ENCODE results near the gene KDM8.
A peak's percentile ranks its signal among the peaks of the same experiment; 100 is the strongest.

KDM8 gene

DNA sequence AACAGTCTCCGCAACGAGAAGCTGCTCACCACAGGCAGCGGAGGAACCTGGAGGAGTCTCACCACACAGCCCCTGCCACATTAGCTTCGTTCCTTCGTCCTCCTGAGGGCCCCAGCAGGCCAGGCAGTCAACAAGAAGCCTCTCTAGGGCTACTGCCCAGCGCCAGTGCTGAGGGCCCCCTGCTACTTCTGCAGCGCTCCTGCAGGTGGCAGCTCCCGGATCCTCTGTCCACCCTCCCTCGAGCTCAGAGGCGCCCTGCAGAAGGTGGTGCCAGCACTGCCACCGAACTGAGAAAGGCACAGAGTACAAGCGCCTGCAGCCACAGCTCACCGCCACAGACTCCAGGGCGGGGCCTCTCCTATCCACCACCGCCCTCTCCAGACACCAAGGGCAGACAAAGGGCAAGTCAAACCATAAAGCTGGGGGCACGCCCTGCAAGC lies 27.3 kb downstream of the KDM8 start:
- peak; percentile 15 for DNase-seq (ENCODE audit: low spot score)

- no peak for DNase-seq (ENCODE audit: low spot score)
Measured at GRCh38 chr16:27231692-27232060, 28.4 kb downstream of the KDM8 start.

- DNase-seq (ENCODE audit: low spot score), result no peak
Measured at GRCh38 chr16:27232061-27232900, 29.0 kb downstream of the KDM8 start.

- DNase-seq (ENCODE audit: low spot score), result no peak
Measured at GRCh38 chr16:27232901-27233625, 29.7 kb downstream of the KDM8 start.

- no peak for DNase-seq (ENCODE audit: low spot score)
Measured at GRCh38 chr16:27233731-27234130, 30.4 kb downstream of the KDM8 start.

DNA sequence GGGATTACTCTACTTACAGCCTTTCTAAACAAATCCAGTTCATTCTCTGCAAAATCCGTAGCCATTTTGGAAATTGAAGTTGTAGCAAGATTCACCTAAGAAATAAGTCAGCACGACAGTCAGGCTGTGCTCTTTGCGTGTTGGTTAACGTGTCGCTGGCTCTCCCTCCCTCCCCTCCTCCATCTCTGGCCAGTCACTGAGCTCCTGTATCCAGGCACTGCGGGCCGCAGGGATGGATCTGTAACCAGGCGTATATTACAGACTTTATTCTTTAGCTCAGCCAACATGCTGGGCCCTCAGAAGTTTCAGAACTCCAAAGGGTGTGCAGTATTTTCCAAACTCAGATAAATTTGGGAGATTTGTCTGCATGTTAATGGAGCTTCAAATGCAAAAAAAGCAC lies 30.8 kb downstream of the KDM8 start:
- no peak for DNase-seq (ENCODE audit: low spot score)

- DNase-seq (ENCODE audit: low spot score), result no peak
Measured at GRCh38 chr16:27234603-27235002, 31.3 kb downstream of the KDM8 start.

DNA sequence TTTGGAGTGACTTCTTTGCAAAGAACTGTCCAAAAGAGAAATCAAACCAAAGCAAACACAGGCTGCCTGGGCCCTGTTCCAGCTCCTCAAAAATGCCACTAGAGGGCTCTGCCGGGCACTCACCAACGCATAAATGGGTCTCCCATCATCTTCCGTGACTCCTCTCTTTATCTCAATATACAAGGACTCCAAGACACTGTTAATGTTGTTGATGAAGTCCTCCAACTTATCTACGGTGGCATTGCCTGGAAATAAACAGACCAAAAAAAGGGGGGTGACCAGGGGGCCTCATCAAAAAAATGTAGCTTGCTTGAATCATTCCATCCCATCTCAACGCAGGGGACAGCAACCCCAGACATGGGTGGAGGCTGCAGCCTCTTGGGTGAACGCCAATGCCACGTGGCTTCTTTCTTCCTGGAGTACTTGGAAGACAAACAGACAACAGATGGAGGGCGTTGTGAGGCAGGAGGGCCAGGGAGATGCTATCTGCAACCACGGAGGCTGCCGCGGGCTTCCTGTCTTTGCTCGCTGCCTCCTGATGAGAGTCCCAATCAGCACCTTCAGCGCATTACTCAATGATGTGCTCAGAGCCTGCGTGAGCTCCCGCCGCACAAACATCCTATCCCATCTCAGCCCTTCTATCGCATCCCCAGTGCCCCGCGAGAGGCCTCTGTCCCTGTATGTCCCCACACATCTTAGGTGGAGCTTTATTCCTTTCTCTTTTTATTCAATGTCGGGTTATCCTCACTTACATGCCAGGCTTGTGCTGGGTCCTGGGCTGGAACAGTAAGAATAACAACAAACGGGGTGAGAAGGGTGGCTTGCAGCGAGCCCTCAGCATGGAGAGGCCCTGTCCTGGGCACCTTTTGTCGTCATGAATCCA lies 32.0 kb downstream of the KDM8 start:
- peak; percentile 91 for DNase-seq (ENCODE audit: low spot score)

GRCh38 chr16:27235938-27236245 lies 32.6 kb downstream of the KDM8 start:
- DNase-seq (ENCODE audit: low spot score), result no peak

GRCh38 chr16:27236635-27237218 lies 33.4 kb downstream of the KDM8 start:
- DNase-seq (ENCODE audit: low spot score), result no peak

GRCh38 chr16:27237219-27238015 lies 34.1 kb downstream of the KDM8 start:
- DNase-seq (ENCODE audit: low spot score), result peak; percentile 16

DNA sequence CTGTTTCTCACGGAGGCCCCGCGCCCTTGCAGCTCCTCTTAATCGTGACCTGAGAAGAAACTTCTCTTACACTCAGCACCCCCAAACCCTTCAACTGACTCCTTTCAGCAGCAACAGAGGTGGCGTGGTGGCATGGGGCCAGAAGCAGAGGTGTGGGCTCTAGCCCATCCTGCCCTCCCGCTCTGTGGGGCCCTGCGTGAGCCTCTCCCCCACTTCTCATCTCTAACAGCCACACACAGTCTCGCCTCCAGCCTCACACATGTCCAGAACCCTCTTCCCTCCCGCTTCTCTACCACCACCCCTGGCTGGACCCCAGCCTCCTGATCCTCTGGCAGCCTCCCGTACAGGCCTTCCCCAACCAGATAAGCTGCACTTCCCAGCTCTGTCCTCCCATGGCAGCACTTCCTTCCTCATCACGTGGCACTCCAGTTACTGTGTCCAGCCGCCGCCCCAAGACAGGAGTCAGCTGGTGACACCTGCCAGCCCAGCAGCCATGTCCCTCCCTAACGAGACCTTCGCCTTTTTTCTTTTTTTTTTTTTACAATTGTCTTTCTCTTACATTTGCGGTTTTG lies 34.8 kb downstream of the KDM8 start:
- peak; percentile 56 for DNase-seq (ENCODE audit: low spot score)

DNA sequence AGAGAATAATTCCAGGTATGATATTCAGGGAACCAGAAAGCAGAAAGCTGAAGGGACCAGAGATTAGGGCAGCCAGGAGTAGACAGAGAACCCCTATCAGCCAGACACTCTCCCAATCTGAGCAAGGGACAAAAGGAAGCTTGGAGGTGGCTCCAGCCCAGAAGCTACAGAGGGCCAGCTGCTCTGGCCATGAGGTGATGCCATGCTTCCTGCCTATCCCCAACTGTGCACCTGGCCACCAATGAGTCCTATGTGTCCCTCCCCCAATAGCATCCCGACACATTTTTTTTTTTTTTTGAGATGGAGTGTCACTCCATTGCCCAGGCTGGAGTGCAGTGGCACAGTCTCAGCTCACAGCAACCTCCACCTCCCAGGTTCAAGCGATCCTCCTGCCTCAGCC lies 35.3 kb downstream of the KDM8 start:
- DNase-seq (ENCODE audit: low spot score), result no peak

DNA sequence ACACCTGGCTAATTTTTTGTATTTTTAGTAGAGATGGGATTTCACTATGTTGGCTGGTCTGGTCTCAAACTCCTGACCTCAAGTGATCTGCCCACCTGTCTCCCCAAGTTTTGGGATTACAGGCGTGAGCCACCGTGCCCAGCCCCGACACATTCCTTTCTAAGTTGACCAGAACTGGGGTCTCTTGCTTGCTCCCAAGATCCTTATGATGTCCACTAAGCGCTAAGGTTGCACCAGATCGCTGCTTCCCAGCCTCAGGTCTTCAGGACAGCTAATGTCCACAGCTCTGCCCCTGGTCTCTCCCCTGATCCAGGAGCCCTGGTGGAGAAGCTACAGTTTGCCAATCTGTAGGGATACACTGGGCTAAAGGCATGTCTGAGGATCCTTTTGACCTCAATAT lies 35.7 kb downstream of the KDM8 start:
- DNase-seq (ENCODE audit: low spot score), result no peak

- DNase-seq (ENCODE audit: low spot score), result no peak
Measured at GRCh38 chr16:27239906-27240655, 36.8 kb downstream of the KDM8 start.

DNA sequence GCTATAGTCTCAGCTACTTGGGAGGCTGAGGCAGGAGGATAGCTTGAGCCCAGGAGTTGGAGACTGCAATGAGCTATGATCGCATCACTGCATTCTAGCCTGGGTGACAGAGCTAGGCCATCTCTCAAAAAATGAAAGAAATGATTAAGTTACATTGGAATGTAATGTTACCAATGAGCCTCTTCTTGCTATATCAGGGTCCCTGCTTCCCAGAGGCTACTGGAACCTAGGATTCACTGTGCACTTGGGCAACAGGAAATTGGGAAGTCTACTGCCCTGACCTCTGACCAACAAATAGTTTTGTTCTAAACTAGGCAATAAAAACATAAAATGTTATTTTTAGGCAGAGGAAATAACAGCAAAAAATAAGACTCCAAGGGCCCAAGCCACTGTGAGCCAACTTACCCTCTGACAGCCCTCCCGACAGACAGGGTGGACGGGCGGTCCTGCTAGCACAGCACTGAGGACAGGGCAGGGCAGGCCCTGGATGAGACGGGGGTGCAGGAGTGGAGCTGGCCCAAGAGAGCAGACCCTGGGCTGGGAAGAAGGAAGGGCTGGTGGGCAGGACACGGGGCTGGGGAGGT lies 37.7 kb downstream of the KDM8 start:
- DNase-seq (ENCODE audit: low spot score), result no peak

DNA sequence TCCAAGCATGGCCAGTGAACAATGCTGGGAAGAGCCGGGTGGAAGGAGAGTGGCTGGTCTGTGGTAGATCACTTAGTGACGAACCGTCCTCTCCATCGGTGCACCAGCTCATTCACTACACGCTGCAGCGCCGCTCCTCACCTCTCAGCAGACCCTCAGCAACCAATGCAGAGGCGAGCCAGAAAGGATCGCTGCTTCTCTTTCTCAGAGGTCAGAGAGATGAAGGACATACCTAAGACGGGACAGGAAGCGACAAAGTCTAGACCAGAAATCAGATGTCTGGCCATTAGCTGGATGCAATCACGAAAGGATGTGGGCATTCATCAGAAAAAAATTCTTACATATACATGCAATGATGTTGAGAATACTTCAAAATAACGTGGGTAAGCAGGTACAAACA lies 38.3 kb downstream of the KDM8 start:
- DNase-seq (ENCODE audit: low spot score), result no peak

DNA sequence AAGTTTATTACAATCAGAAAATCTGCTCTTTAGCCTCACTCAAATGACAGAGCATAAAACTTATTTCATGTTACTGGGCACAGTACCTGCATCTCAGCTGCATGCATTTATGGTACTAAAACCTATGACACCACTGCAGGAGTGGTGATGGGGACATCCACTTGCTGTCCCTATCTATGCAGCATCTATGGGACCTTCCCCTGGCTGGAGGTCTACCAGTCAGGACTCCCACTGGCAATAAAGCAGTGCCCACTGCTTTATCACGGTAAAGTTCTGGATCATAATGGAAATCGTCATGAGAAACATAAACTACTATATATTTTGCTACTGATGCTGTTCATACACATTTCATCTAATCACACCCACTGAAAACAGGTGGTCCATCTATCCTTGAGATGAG lies 39.1 kb downstream of the KDM8 start:
- no peak for DNase-seq (ENCODE audit: low spot score)

- no peak for DNase-seq (ENCODE audit: low spot score)
Measured at GRCh38 chr16:27242868-27243590, 39.7 kb downstream of the KDM8 start.

Measured in hematopoietic multipotent progenitor cell treated with erythropoietin and hydrocortisone succinate and interleukin-3 and kit ligand, for 17 days (in vitro differentiated cells).